Thoracic aorta (tissue), 2 donors: ENCODE results near the gene CDC42EP5. TPM values are rescaled to one million over a fixed set of nuclear protein-coding genes. Genes with fewer than 3 reads are reported as not detected.

ENCODE experiments used
- ATAC-seq: fragments of 150-250 bp; one replicate; pipeline ENCODE4 v1.8.0; 2017; ENCODE audit warnings: low read depth; ENCODE audit not compliant: insufficient number of reproducible peaks, low FRiP score
- DNase-seq: peaks from one replicate; pipeline ENCODE4 v3.0.0-alpha.2; 2020; ENCODE audit warnings: low spot score
- H3K27ac ChIP-seq, 2 donors: fragments of 200-600 bp; sonication (generic); 1 replicate in 1 of 2; 2 replicates in 1 of 2; pipeline ENCODE4 v1.5.1; 2016; ENCODE audit warnings: mild to moderate bottlenecking in 2 of 2, moderate library complexity in 2 of 2
- H3K27me3 ChIP-seq: fragments of 200-600 bp; sonication (generic); replicated peaks from 2 replicates; pipeline ENCODE4 v1.6.0; 2016; ENCODE audit warnings: mild to moderate bottlenecking; ENCODE audit not compliant: insufficient read depth
- H3K36me3 ChIP-seq: fragments of 200-600 bp; sonication (generic); one replicate; pipeline ENCODE4 v1.5.1; 2016
- H3K4me1 ChIP-seq, 2 donors: fragments of 200-600 bp; sonication (generic); 1 replicate in 1 of 2; 2 replicates in 1 of 2; pipeline versions ENCODE4 v1.5.1 to v1.6.0; 2016; ENCODE audit warnings: low read depth in 2 of 2, mild to moderate bottlenecking in 1 of 2; ENCODE audit not compliant: control insufficient read depth in 1 of 2
- H3K4me3 ChIP-seq: fragments of 200-600 bp; sonication (generic); 2 replicates; pipeline ENCODE4 v1.5.1; 2016; ENCODE audit warnings: mild to moderate bottlenecking
- H3K9me3 ChIP-seq: fragments of 200-600 bp; sonication (generic); 2 replicates; pipeline ENCODE4 v1.5.1; 2016
- total RNA-seq, 2 donors: library from RNA; depleted of rRNA; stranded (reverse); fragments of >200 nt; gene quantifications; one replicate each; pipeline versions ENCODE4 v1.1.0 to v1.2.3, GENCODE V29; 2016
- TF ChIP-seq, protein P1 (sequence below): fragments of 200-600 bp; sonication (generic); IDR thresholded peaks from one replicate; pipeline ENCODE4 v1.5.1; 2019; ENCODE audit warnings: antibody characterized with exemption

Gene CDC42EP5
- total RNA-seq, 2 donors from 2014 or later = 41.2 to 55.9 TPM

DNA sequence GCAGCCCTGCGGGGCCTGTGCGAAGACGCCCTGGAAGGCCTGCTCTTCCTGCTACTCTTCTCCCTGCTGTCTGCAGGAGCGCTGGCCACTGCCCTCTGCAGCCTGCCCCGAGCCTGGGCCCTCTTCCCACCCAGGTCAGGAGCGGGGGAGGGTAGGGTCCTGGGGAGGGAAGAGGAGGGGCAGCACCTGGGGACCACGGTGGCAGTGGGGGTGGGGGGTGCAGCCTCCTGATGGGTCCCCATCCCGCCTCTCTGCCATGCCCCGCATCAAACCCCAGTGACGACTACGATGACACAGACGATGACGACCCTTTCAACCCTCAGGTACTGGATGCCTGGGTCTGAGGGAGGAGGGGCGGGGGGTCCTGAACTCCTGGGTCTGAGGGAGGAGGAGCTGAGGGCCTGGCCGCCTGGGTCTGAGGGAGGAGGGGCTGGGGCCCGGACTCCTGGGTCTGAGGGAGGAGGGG lies 37.5 kb downstream of the CDC42EP5 start:
- Histone ChIP-seq H3K36me3 (no peaks in the 10 kb centered on the region), H3K27ac (no peak overlapping the region), H3K9me3 (no peaks in the 10 kb centered on the region), H3K27me3 (no peaks in the 10 kb centered on the region), H3K4me1 (peaks cover 0 to 3% of the 10 kb centered on the region in 2 donors), H3K4me3 (no peak overlapping the region)
- TF ChIP-seq, protein P1, sequence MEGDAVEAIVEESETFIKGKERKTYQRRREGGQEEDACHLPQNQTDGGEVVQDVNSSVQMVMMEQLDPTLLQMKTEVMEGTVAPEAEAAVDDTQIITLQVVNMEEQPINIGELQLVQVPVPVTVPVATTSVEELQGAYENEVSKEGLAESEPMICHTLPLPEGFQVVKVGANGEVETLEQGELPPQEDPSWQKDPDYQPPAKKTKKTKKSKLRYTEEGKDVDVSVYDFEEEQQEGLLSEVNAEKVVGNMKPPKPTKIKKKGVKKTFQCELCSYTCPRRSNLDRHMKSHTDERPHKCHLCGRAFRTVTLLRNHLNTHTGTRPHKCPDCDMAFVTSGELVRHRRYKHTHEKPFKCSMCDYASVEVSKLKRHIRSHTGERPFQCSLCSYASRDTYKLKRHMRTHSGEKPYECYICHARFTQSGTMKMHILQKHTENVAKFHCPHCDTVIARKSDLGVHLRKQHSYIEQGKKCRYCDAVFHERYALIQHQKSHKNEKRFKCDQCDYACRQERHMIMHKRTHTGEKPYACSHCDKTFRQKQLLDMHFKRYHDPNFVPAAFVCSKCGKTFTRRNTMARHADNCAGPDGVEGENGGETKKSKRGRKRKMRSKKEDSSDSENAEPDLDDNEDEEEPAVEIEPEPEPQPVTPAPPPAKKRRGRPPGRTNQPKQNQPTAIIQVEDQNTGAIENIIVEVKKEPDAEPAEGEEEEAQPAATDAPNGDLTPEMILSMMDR = no peak
- no peak for DNase-seq
- ATAC-seq = no peak

DNA sequence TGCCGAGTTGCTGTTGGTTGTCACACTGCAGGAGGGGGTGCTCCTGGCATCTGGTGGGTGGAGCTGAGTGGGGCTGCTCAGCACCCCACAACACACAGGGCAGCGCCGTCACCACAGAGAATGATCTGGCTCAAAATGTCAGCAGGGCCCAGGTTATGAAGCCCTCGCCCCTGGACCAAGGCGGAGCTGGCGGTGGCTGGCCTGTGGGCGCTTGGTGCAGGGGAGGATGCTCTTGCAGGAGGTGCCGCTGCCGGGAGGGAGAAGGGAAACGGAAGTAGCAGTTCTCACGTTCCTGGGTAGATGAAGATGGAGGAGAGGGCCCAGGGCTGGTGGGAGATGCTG lies 38.3 kb downstream of the CDC42EP5 start:
- peaks cover 0 to 7% of the 10 kb centered on the region in 2 donors for H3K4me1 ChIP-seq

DNA sequence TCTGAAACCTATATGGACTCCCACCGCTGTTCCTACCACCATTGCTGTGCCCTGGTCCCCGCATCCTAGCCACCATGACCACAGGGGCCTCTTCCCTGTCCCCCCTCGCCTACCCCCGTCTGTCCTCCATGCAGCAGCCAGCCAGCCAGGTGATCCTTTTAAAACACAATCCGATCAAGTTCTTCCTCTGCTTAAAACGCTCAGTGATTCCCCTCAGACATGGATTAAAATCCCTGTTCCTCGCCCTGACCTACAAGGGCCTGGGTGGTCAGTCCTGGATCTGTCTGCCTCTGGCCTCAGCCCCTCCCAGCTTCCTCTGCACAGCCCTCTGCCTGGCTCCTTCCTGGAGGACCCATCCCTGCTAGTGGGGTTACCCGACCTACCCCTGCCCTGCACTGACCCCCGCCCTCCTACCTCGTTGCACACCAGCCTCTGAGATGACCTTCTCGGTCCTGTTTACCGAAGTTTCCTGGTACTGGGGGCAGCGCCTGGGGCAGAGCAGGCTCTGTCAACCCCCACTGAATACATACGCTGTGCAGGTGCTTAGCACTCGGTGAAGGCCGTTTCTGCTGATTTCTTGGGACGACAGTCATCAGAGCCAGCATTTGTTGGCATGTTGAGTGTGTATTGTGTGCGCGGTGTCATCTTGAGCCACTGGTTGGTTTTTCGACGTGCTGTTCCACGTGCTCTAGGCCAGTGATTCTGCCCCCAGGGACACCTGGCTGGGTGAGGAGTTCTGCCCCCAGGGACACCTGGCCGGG lies 38.8 kb downstream of the CDC42EP5 start:
- ATAC-seq (no peak), DNase-seq (no peak)
- H3K4me3 ChIP-seq = no peak overlapping the region
- no peak overlapping the region for H3K27ac ChIP-seq
- H3K9me3 ChIP-seq = no peaks in the 10 kb centered on the region
- peaks cover 1% of the 10 kb centered on the region for H3K27me3 ChIP-seq
- TF ChIP-seq, protein P1 = no peak
- H3K4me1 ChIP-seq = peaks cover 0 to 7% of the 10 kb centered on the region in 2 donors
- H3K36me3 ChIP-seq = no peaks in the 10 kb centered on the region

More for the DNA sequence above, 38.3 kb downstream of the CDC42EP5 start:
- Histone ChIP-seq H3K36me3 (no peaks in the 10 kb centered on the region), H3K4me3 (no peak overlapping the region), H3K27ac (no peak overlapping the region), H3K9me3 (no peaks in the 10 kb centered on the region), H3K27me3 (no peaks in the 10 kb centered on the region)
- DNase-seq = no peak
- TF ChIP-seq, protein P1 = no peak
- ATAC-seq = no peak

DNA sequence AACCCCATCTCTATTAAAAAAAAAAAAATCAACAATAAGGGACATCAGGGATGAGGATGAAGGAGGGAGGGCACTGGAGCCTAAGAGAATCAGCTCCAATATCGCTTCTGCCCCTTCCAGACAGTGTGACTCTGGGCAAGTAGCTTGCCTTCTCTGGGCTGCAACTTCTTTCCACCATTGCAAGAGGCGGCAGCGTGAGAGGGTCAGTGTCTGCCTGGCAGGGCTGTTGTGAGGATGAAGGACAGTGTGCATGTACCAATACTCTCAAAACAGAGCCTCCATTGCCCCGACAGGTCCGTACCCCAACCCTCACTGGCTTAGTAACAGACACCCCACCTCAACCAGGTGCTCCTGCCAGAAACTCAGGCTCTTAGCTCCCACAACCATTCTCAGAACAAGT lies 39.4 kb downstream of the CDC42EP5 start:
- DNase-seq = no peak
- Histone ChIP-seq H3K36me3 (no peaks in the 10 kb centered on the region), H3K4me3 (no peak overlapping the region), H3K27ac (no peak overlapping the region), H3K9me3 (no peaks in the 10 kb centered on the region), H3K4me1 (peaks cover 0 to 7% of the 10 kb centered on the region in 2 donors), H3K27me3 (peaks cover 5% of the 10 kb centered on the region)
- TF ChIP-seq, protein P1 = no peak
- ATAC-seq = no peak

DNA sequence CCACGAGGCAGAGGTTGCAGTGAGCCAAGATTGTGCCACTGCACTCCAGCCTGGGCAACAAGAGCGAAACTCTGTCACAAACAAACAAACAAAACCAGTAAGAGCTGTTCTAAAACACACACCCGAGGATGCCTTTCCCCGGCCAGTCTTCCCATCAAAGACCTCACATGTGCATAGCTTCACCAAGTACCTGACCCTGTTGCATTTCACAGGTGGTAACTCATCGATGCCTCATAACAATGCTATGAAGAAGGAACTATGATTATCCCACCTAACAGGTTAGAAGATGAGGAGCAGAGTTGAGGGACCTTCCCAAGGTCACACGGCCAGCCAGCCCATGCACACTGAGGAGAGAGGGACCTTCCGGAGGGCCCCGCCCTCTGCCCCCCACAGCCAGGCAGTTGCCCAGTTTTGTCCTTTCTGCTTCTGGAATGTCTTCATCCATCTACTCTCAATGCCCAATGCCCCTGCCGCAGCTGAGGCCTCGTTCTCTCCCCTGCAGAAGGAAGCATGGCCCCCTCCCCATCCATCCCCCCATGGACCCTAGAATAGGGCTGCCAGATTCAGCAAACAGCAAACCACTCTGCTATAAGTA lies 40.9 kb downstream of the CDC42EP5 start:
- ATAC-seq = no peak
- no peak overlapping the region for H3K4me3 ChIP-seq
- no peaks in the 10 kb centered on the region for H3K36me3 ChIP-seq
- peaks cover 5% of the 10 kb centered on the region for H3K27me3 ChIP-seq
- no peak for DNase-seq
- H3K9me3 ChIP-seq = no peaks in the 10 kb centered on the region
- TF ChIP-seq, protein P1 = no peak
- peaks cover 0 to 7% of the 10 kb centered on the region in 2 donors for H3K4me1 ChIP-seq
- no peak overlapping the region for H3K27ac ChIP-seq
